Measurements from ENCODE around the gene MAGI2. TPM values are rescaled to one million over a fixed set of nuclear protein-coding genes. Genes with fewer than 3 reads are reported as not detected.

MAGI2 gene
- polyA plus RNA-seq, 2 donors, result 0.67 to 0.79 TPM

DNA sequence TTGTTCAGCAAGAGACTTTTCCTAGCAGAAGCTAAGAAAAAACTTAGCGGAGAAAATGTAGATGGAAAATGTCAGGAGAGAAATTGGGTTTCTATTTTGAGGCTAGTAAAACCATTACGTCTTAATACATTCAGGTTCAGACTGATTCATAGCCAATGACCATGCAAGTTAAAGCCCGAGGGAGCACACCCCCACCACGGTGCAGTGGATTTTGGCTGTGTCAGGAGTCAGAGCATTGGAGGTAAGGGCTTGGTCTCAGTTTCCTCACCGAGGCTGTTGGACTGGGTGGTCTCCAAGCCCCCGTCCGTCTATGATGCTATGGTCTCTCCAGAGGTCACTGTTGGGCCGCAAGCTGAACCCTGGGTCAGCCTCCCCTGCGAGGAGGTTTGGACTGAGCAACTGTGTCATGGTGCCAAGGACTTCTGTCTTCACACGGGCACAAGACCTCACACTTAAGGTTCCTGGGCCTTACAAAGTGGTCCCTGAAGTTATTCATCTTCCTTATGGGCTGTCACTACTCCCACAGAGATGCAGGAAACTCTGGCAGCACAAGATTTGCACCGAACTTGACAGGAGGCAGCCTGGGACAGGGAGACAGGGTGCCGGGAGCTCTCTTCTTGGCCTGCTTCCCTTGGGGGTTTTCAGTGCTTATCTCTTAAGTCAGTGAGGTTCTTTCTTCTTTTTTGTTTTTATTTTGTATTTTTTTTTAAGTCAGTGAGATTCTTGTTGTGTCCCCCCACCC lies 1468.1 kb downstream of the MAGI2 start:
- no peaks in the 10 kb centered on the region for H3K36me3 ChIP-seq (ENCODE audit: control insufficient read depth in 2 of 2, insufficient read depth in 2 of 2, low read length in 1 of 2)
- 79 to 80% methylated on average over 12 of the region's 12 CpGs for WGBS, 2 donors
- H3K4me3 ChIP-seq (ENCODE audit: low read depth in 1 of 2, low read length in 2 of 2), result no peak overlapping the region
- peaks cover 0 to 2% of the 10 kb centered on the region in 2 donors for H3K27me3 ChIP-seq (ENCODE audit: control insufficient read depth in 1 of 2, insufficient read depth in 2 of 2, low read length in 2 of 2)
- H3K9me3 ChIP-seq (ENCODE audit: control insufficient read depth in 2 of 2, insufficient read depth in 1 of 2, low read depth in 1 of 2, low read length in 1 of 2), result peaks cover 0 to 3% of the 10 kb centered on the region in 2 donors
- no peak overlapping the region for H3K27ac ChIP-seq (ENCODE audit: low read depth in 2 of 2, low read length in 1 of 2)
- peaks cover 0 to 6% of the 10 kb centered on the region in 2 donors for H3K4me1 ChIP-seq (ENCODE audit: control insufficient read depth in 2 of 2, insufficient read depth in 2 of 2, low read length in 1 of 2)

DNA sequence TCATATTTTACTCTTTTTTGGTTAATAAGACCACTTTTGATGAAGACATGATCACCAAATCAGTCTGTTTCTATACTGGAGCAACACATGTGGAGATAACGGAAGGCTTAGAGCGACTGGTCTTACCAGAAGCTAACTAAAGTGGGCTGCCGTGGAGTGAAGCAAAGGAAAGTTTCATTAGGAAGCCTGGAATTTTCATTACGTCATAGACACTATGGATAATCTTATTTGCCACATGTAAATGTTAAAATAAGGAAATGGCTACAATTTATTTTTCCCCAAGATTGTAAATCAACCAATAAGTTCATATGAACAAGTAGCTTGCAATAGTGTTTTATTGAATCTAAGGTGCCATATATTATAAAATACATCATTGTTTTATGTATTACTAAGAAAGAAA lies 1469.5 kb downstream of the MAGI2 start:
- Histone ChIP-seq H3K27me3 (ENCODE audit: control insufficient read depth in 1 of 2, insufficient read depth in 2 of 2, low read length in 2 of 2) (peaks cover 0 to 2% of the 10 kb centered on the region in 2 donors), H3K27ac (ENCODE audit: low read depth in 2 of 2, low read length in 1 of 2) (no peak overlapping the region), H3K4me1 (ENCODE audit: control insufficient read depth in 2 of 2, insufficient read depth in 2 of 2, low read length in 1 of 2) (no peaks in the 10 kb centered on the region), H3K4me3 (ENCODE audit: low read depth in 1 of 2, low read length in 2 of 2) (no peak overlapping the region), H3K36me3 (ENCODE audit: control insufficient read depth in 2 of 2, insufficient read depth in 2 of 2, low read length in 1 of 2) (no peaks in the 10 kb centered on the region), H3K9me3 (ENCODE audit: control insufficient read depth in 2 of 2, insufficient read depth in 1 of 2, low read depth in 1 of 2, low read length in 1 of 2) (peaks cover 0 to 3% of the 10 kb centered on the region in 2 donors)
- 93 to 97% methylated on average over 4 of the region's 4 CpGs for WGBS, 2 donors

DNA sequence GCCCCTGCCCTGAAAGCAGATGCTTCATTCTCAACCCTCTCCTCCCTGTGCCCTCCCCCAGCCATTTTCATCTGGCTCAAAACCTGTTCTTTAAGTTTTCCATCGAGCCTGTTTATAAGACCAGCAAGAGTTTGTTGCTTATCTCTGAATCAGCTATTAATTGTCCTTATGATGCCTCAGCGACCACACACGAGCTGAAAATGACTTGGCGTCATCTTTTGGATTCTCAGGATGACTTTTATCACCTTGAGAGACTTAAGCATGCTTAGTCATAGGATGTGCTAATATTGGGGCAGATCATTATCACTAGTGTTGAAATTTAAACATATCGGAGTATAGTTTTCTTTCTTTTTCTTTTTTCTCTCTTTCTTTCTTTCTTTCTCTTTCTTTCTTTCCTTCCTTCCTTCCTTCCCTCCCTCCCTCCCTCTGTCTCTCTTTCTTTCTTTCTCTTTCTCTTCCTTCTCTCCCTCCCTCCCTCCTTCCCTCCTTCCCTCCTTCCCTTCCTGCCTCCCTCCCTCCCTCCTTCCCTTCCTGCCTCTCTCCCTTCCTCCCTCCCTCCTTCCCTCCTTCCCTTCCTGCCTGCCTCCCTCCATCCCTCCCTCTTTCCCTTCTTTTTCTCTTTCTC lies 1470.4 kb downstream of the MAGI2 start:
- Histone ChIP-seq H3K36me3 (ENCODE audit: control insufficient read depth in 2 of 2, insufficient read depth in 2 of 2, low read length in 1 of 2) (no peaks in the 10 kb centered on the region), H3K4me1 (ENCODE audit: control insufficient read depth in 2 of 2, insufficient read depth in 2 of 2, low read length in 1 of 2) (no peaks in the 10 kb centered on the region), H3K27ac (ENCODE audit: low read depth in 2 of 2, low read length in 1 of 2) (no peak overlapping the region), H3K9me3 (ENCODE audit: control insufficient read depth in 2 of 2, insufficient read depth in 1 of 2, low read depth in 1 of 2, low read length in 1 of 2) (peaks cover 0 to 3% of the 10 kb centered on the region in 2 donors), H3K4me3 (ENCODE audit: low read depth in 1 of 2, low read length in 2 of 2) (no peak overlapping the region), H3K27me3 (ENCODE audit: control insufficient read depth in 1 of 2, insufficient read depth in 2 of 2, low read length in 2 of 2) (peaks cover 0 to 2% of the 10 kb centered on the region in 2 donors)
- WGBS, 2 donors, result 55 to 61% methylated on average over 5 of the region's 5 CpGs

DNA sequence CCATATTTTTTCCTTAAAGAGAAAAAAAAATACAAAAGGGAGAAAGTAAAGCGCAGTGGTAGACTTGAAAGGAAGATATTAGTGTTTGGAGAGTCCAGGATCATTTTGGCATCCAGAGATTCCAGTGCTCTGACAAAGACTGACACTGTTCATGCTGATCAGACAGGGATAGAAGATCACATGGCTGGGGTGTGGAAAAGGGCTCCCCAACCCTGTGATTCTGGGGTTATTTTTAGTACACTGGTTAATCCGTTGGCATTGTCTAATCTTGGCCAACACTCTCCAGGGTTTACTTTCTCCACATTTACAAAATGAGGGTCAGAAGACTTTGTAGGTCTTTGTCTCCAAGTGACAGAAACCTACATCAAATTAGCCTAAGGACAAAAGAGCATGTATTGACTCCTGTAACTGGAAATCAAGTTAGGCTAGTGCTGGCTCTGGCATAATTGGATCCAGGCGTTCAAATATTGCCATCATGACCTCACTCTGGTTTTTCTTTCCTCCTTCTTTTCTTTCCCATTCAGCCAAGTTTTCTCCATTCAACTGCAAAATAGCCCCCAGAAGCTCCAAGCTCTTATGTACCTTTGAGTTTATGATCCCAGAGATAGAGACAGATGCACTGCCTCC lies 1473.3 kb downstream of the MAGI2 start:
- Histone ChIP-seq H3K27me3 (ENCODE audit: control insufficient read depth in 1 of 2, insufficient read depth in 2 of 2, low read length in 2 of 2) (peaks cover 0 to 2% of the 10 kb centered on the region in 2 donors), H3K36me3 (ENCODE audit: control insufficient read depth in 2 of 2, insufficient read depth in 2 of 2, low read length in 1 of 2) (no peaks in the 10 kb centered on the region)
- WGBS, 2 donors, result 64 to 76% methylated on average over 3 of the region's 3 CpGs

DNA sequence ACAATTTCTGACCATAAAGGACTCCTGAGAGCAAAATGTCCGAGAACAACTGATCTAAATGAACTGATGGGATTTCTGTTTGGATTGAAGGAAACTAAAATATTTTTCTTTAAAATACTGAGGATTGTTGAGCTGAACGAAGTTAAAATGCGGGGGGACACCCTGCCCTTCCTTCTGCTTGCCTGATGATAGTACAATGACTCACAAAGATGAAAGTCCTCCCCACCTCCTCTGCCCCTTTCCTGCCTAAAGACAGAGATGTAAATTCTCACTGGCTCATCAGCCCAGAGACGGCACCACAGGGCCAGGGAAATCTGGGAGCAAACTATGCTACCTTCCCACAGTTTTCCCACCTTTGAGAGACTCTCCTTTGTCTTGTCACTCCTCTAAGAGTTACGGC lies 1474.2 kb downstream of the MAGI2 start:
- 70 to 85% methylated on average over 5 of the region's 5 CpGs for WGBS, 2 donors
- peaks cover 0 to 3% of the 10 kb centered on the region in 2 donors for H3K9me3 ChIP-seq (ENCODE audit: control insufficient read depth in 2 of 2, insufficient read depth in 1 of 2, low read depth in 1 of 2, low read length in 1 of 2)
- no peak overlapping the region for H3K27ac ChIP-seq (ENCODE audit: low read depth in 2 of 2, low read length in 1 of 2)
- no peak overlapping the region for H3K4me3 ChIP-seq (ENCODE audit: low read depth in 1 of 2, low read length in 2 of 2)
- H3K36me3 ChIP-seq (ENCODE audit: control insufficient read depth in 2 of 2, insufficient read depth in 2 of 2, low read length in 1 of 2), result no peaks in the 10 kb centered on the region
- no peaks in the 10 kb centered on the region for H3K4me1 ChIP-seq (ENCODE audit: control insufficient read depth in 2 of 2, insufficient read depth in 2 of 2, low read length in 1 of 2)
- H3K27me3 ChIP-seq (ENCODE audit: control insufficient read depth in 1 of 2, insufficient read depth in 2 of 2, low read length in 2 of 2), result peaks cover 0 to 2% of the 10 kb centered on the region in 2 donors

More for the DNA sequence above, 1473.3 kb downstream of the MAGI2 start:
- Histone ChIP-seq H3K4me3 (ENCODE audit: low read depth in 1 of 2, low read length in 2 of 2) (no peak overlapping the region), H3K9me3 (ENCODE audit: control insufficient read depth in 2 of 2, insufficient read depth in 1 of 2, low read depth in 1 of 2, low read length in 1 of 2) (peaks cover 0 to 3% of the 10 kb centered on the region in 2 donors), H3K27ac (ENCODE audit: low read depth in 2 of 2, low read length in 1 of 2) (no peak overlapping the region), H3K4me1 (ENCODE audit: control insufficient read depth in 2 of 2, insufficient read depth in 2 of 2, low read length in 1 of 2) (no peaks in the 10 kb centered on the region)

DNA sequence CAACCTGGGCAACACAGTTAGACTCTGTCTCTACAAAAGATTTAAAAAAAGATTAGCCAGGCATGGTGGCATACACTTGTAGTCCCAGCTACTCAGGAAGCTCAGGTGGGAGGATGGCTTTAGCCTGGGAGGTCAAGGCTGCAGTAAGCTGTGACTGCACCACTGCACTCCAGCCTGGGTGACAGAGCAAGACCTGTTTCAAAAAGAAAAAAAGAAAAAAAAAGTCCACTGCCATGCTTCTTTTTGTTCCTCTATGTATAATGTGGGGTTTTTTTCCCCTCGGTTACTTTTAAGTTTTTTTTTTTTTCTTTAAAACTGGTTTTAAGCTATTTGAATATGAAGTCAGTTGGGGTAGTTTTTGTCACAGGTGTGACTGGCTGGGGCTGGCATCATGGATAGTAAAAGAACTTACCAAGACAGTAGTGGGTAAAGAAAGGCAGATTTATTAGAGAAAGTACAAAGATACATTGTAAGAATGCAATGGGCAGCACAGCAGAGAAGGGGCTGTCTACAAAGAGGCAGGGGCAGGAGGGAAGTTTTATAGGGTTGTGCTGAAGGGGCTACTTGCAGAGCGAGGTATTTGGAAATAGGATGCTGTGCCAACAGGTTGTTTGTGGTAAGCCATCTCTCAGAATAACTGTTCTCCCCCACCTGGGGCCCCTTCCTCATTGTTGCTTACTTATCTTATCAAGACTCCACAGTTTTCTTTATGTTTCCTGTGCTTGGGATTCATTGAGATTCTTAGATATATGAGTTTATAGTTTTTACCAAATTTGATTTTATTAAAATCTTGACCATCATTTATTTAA lies 1477.6 kb downstream of the MAGI2 start:
- no peaks in the 10 kb centered on the region for H3K9me3 ChIP-seq (ENCODE audit: control insufficient read depth in 2 of 2, insufficient read depth in 1 of 2, low read depth in 1 of 2, low read length in 1 of 2)
- H3K36me3 ChIP-seq (ENCODE audit: control insufficient read depth in 2 of 2, insufficient read depth in 2 of 2, low read length in 1 of 2), result no peaks in the 10 kb centered on the region
- H3K4me1 ChIP-seq (ENCODE audit: control insufficient read depth in 2 of 2, insufficient read depth in 2 of 2, low read length in 1 of 2), result no peaks in the 10 kb centered on the region
- H3K27ac ChIP-seq (ENCODE audit: low read depth in 2 of 2, low read length in 1 of 2), result no peak overlapping the region
- no peak overlapping the region for H3K4me3 ChIP-seq (ENCODE audit: low read depth in 1 of 2, low read length in 2 of 2)
- 76 to 78% methylated on average over 2 of the region's 2 CpGs for WGBS, 2 donors
- H3K27me3 ChIP-seq (ENCODE audit: control insufficient read depth in 1 of 2, insufficient read depth in 2 of 2, low read length in 2 of 2), result peaks cover 0 to 2% of the 10 kb centered on the region in 2 donors

DNA sequence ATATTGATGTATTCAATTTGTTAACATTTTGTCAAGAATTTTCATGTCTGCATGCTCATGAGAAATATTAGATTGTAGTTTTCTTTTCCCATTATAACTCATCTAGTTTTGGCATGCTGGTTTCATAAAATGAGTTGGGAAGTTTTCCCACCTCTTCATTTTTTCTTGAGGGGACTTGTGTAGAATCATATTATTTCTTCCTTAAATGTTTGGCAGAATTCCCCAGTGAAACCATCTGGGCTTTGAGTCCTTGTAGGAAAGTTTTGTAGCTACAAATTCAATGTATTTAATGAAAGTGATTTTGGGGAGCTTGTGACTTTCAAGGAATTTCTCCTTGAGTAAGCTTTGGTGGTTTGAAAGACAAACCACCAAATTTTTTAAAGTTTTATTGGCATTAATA lies 1481.7 kb downstream of the MAGI2 start:
- H3K27ac ChIP-seq (ENCODE audit: low read depth in 2 of 2, low read length in 1 of 2), result no peak overlapping the region
- H3K36me3 ChIP-seq (ENCODE audit: control insufficient read depth in 2 of 2, insufficient read depth in 2 of 2, low read length in 1 of 2), result no peaks in the 10 kb centered on the region
- no peak overlapping the region for H3K4me3 ChIP-seq (ENCODE audit: low read depth in 1 of 2, low read length in 2 of 2)
- H3K27me3 ChIP-seq (ENCODE audit: control insufficient read depth in 1 of 2, insufficient read depth in 2 of 2, low read length in 2 of 2), result no peaks in the 10 kb centered on the region
- no peaks in the 10 kb centered on the region for H3K4me1 ChIP-seq (ENCODE audit: control insufficient read depth in 2 of 2, insufficient read depth in 2 of 2, low read length in 1 of 2)
- no peaks in the 10 kb centered on the region for H3K9me3 ChIP-seq (ENCODE audit: control insufficient read depth in 2 of 2, insufficient read depth in 1 of 2, low read depth in 1 of 2, low read length in 1 of 2)

DNA sequence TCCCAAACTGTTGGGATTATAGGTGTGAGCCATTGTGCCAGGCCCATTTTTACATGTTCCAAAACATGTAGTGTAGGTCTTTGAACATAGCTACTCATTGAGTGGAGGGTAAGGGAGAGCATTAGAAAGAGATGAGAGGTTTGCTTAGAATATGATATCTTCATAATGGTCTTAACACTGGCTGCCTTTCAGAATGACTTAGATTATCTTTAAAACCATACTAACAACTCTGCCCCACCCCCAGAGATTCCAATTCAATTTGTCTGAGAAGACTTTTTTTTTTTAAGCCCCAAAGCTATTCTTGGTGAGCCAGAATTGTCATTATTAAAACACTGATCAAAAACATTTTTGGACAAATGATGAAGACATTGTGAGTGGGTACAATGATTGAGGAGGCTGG lies 1486.0 kb downstream of the MAGI2 start:
- H3K27ac ChIP-seq (ENCODE audit: low read depth in 2 of 2, low read length in 1 of 2), result no peak overlapping the region
- no peaks in the 10 kb centered on the region for H3K36me3 ChIP-seq (ENCODE audit: control insufficient read depth in 2 of 2, insufficient read depth in 2 of 2, low read length in 1 of 2)
- no peaks in the 10 kb centered on the region for H3K4me1 ChIP-seq (ENCODE audit: control insufficient read depth in 2 of 2, insufficient read depth in 2 of 2, low read length in 1 of 2)
- H3K9me3 ChIP-seq (ENCODE audit: control insufficient read depth in 2 of 2, insufficient read depth in 1 of 2, low read depth in 1 of 2, low read length in 1 of 2), result no peaks in the 10 kb centered on the region
- no peak overlapping the region for H3K4me3 ChIP-seq (ENCODE audit: low read depth in 1 of 2, low read length in 2 of 2)
- no peaks in the 10 kb centered on the region for H3K27me3 ChIP-seq (ENCODE audit: control insufficient read depth in 1 of 2, insufficient read depth in 2 of 2, low read length in 2 of 2)
